Skeletal muscle satellite cell (primary cell): ENCODE measurements around the gene CACNB4.

Experiments used
- H3K27me3 ChIP-seq: 2 replicates; pipeline ENCODE4 v1.7.0; 2013; ENCODE audit warnings: low read length; ENCODE audit not compliant: control insufficient read depth, insufficient read depth
- H3K36me3 ChIP-seq: 2 replicates; pipeline ENCODE4 v1.7.0; 2013; ENCODE audit warnings: mild to moderate bottlenecking, control low read depth, low read length; ENCODE audit not compliant: insufficient read depth
- H3K4me1 ChIP-seq: 2 replicates; pipeline ENCODE4 v1.7.0; 2013; ENCODE audit warnings: low read length; ENCODE audit not compliant: control insufficient read depth, insufficient read depth
- H3K4me2 ChIP-seq: 2 replicates; pipeline ENCODE4 v1.7.0; 2013; ENCODE audit warnings: mild to moderate bottlenecking, low read length
- H3K4me3 ChIP-seq: 2 replicates; pipeline ENCODE4 v1.7.0; 2013; ENCODE audit warnings: low read length
- H3K9ac ChIP-seq: 2 replicates; pipeline ENCODE4 v1.7.0; 2013; ENCODE audit warnings: mild to moderate bottlenecking, low read depth, low read length, moderate library complexity
- H3K9me3 ChIP-seq: replicated peaks from 2 replicates; pipeline ENCODE4 v1.7.0; 2013; ENCODE audit warnings: mild to moderate bottlenecking, control low read depth, low read length

The CACNB4 gene

GRCh38 chr2:151840216-151841046, 258.4 kb downstream of the CACNB4 start:
- H3K9me3 ChIP-seq: no peaks in the 10 kb centered on the region
- no peaks in the 10 kb centered on the region for H3K36me3 ChIP-seq
- H3K4me3 ChIP-seq: no peak overlapping the region
- H3K27me3 ChIP-seq: no peaks in the 10 kb centered on the region
- no peak overlapping the region for H3K9ac ChIP-seq
- H3K4me2 ChIP-seq: no peak overlapping the region
- H3K4me1 ChIP-seq: no peaks in the 10 kb centered on the region

GRCh38 chr2:151837926-151838325, 260.9 kb downstream of the CACNB4 start:
- Histone ChIP-seq H3K9me3 (no peaks in the 10 kb centered on the region), H3K27me3 (no peaks in the 10 kb centered on the region), H3K4me2 (no peak overlapping the region), H3K9ac (no peak overlapping the region), H3K4me3 (no peak overlapping the region), H3K4me1 (no peaks in the 10 kb centered on the region), H3K36me3 (no peaks in the 10 kb centered on the region)

GRCh38 chr2:151833984-151834383, 264.9 kb downstream of the CACNB4 start:
- Histone ChIP-seq H3K4me1 (no peaks in the 10 kb centered on the region), H3K9me3 (no peaks in the 10 kb centered on the region), H3K4me3 (no peak overlapping the region), H3K27me3 (no peaks in the 10 kb centered on the region), H3K36me3 (no peaks in the 10 kb centered on the region), H3K9ac (no peak overlapping the region), H3K4me2 (no peak overlapping the region)

GRCh38 chr2:151830961-151831360, 267.9 kb downstream of the CACNB4 start:
- peaks cover 9% of the 10 kb centered on the region for H3K4me1 ChIP-seq
- H3K27me3 ChIP-seq: no peaks in the 10 kb centered on the region
- no peaks in the 10 kb centered on the region for H3K36me3 ChIP-seq
- H3K4me3 ChIP-seq: no peak overlapping the region
- H3K4me2 ChIP-seq: no peak overlapping the region
- no peaks in the 10 kb centered on the region for H3K9me3 ChIP-seq
- no peak overlapping the region for H3K9ac ChIP-seq

GRCh38 chr2:151828890-151829324, 269.9 kb downstream of the CACNB4 start:
- H3K4me3 ChIP-seq: peak overlapping the region; percentile 86
- no peaks in the 10 kb centered on the region for H3K27me3 ChIP-seq
- H3K36me3 ChIP-seq: no peaks in the 10 kb centered on the region
- no peaks in the 10 kb centered on the region for H3K9me3 ChIP-seq
- H3K9ac ChIP-seq: peak overlapping the region; percentile 93
- peaks cover 9% of the 10 kb centered on the region for H3K4me1 ChIP-seq
- H3K4me2 ChIP-seq: peak overlapping the region; percentile 92

- Histone ChIP-seq H3K4me2 (peak within 1 kb of the TSS; percentile 92), H3K4me3 (peak within 1 kb of the TSS; percentile 86), H3K27me3 (no peaks in the 10 kb centered on the region), H3K9me3 (no peaks in the 10 kb centered on the region), H3K36me3 (no peaks in the 10 kb centered on the region), H3K9ac (peak within 1 kb of the TSS; percentile 93), H3K4me1 (peaks cover 14% of the 10 kb centered on the region)
Observed at GRCh38 chr2:151828143-151828889, 270.5 kb downstream of the CACNB4 start, which contains the start of gene ARL5A. Gene ARL5A, minus strand, starts transcription at chr2:151828421. Its CDS starts 245 bp downstream, at chr2:151828176.

GRCh38 chr2:151827564-151828142, 271.2 kb downstream of the CACNB4 start:
- Histone ChIP-seq H3K9ac (peak overlapping the region; percentile 93), H3K4me3 (peak overlapping the region; percentile 86), H3K4me2 (peak overlapping the region; percentile 92), H3K9me3 (no peaks in the 10 kb centered on the region), H3K4me1 (peaks cover 19% of the 10 kb centered on the region), H3K27me3 (no peaks in the 10 kb centered on the region), H3K36me3 (no peaks in the 10 kb centered on the region)

- Histone ChIP-seq H3K4me3 (peak overlapping the region; percentile 86), H3K9me3 (no peaks in the 10 kb centered on the region), H3K36me3 (no peaks in the 10 kb centered on the region), H3K9ac (peak overlapping the region; percentile 93), H3K27me3 (no peaks in the 10 kb centered on the region), H3K4me2 (peak overlapping the region; percentile 92), H3K4me1 (peaks cover 23% of the 10 kb centered on the region)
Observed at GRCh38 chr2:151826737-151827157, 272.1 kb downstream of the CACNB4 start.

GRCh38 chr2:151824886-151825285, 274.0 kb downstream of the CACNB4 start:
- Histone ChIP-seq H3K4me2 (no peak overlapping the region), H3K9me3 (no peaks in the 10 kb centered on the region), H3K36me3 (no peaks in the 10 kb centered on the region), H3K9ac (no peak overlapping the region), H3K27me3 (no peaks in the 10 kb centered on the region), H3K4me1 (peaks cover 23% of the 10 kb centered on the region), H3K4me3 (no peak overlapping the region)

GRCh38 chr2:151823651-151824050, 275.2 kb downstream of the CACNB4 start:
- no peaks in the 10 kb centered on the region for H3K36me3 ChIP-seq
- H3K4me3 ChIP-seq: no peak overlapping the region
- H3K9me3 ChIP-seq: no peaks in the 10 kb centered on the region
- H3K9ac ChIP-seq: no peak overlapping the region
- no peaks in the 10 kb centered on the region for H3K27me3 ChIP-seq
- H3K4me1 ChIP-seq: peaks cover 23% of the 10 kb centered on the region
- H3K4me2 ChIP-seq: peak overlapping the region; percentile 45

- Histone ChIP-seq H3K9ac (no peak overlapping the region), H3K4me1 (peaks cover 14% of the 10 kb centered on the region), H3K4me3 (no peak overlapping the region), H3K36me3 (no peaks in the 10 kb centered on the region), H3K27me3 (no peaks in the 10 kb centered on the region), H3K4me2 (no peak overlapping the region), H3K9me3 (no peaks in the 10 kb centered on the region)
Observed at GRCh38 chr2:151819920-151820319, 278.9 kb downstream of the CACNB4 start.
